ENCODE data around the gene DDA1.

DDA1 gene

DNA sequence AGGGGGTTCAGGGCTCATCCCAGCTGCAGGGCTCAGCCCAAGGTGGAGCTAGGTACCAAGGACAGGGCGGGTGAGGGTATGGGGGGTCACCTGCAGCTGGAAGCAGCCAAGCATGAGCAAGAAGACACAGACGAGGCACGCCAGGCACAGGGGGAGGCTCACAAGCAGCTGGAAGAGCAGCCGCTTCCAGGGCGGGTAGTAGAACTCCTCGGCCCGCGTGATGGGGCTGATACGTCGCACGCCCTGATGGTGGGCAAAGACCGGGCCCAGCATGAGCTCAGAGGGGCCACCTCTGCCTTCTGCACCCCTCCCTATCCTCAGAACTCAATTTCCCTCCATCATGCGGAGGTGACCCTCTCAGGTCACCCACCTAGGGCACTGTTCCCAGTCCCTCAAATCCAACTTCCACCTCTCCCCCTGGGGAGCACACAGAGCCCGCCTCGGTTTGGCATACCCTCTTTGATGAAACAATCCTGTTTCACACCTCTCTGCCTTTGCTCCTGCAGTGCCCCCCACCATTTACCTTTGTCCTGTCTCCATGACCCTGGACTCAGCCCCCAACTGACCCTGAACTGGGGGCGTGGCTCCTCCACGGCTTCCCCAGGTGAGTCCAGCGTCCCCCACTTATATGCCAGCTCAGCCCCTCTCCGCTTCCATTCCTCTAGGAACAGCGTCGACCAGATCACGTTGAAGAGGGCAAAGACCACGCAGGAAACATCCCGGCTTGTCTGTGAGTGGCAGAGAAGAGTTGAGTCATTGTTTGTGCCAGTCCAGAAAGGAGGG, 21.1 kb downstream of the DDA1 start:
- DNase-seq (ENCODE audit: low read depth): no peak

DNA sequence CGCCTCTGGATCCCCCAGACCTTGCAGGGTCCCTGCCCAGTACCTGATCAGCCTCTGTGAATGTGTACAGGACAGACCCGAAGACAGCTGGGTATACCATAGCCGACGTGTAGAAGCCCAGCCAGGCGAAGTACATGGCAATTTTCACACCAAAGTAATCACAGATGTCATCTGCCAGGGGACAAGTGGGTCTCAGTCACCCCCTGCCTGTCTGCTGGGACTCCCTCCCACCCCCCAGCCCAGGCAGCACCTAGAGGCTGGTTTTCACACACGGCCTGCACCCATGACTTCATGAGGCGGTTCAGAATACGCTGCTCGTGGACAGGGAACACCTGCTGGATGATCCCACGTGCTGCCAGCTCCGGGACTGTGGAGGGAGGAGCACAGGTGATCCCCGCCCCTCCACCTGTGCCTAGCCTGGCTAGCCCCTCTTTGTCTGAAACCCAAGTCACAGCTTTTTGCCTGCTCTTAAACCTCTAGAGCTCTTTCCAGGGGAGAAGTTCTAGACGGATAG, 21.7 kb downstream of the DDA1 start:
- DNase-seq (ENCODE audit: low read depth): no peak

DNA sequence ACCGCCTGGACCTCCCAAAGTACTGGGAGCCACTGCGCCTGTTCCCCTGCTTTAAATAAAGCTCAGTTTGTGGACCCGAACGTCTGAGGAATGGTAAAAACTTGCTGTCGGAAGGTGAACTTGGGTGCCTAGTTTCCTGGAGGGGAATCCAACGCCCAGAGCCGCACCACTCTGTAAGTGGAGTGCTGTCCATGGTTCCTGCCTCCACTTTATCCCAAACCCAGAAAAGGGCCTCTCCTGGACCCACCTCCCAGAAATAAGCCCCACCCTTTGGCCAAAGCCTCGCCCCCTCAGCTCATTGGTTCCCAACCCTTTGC, 23.0 kb downstream of the DDA1 start:
- DNase-seq (ENCODE audit: low read depth): no peak

DNA sequence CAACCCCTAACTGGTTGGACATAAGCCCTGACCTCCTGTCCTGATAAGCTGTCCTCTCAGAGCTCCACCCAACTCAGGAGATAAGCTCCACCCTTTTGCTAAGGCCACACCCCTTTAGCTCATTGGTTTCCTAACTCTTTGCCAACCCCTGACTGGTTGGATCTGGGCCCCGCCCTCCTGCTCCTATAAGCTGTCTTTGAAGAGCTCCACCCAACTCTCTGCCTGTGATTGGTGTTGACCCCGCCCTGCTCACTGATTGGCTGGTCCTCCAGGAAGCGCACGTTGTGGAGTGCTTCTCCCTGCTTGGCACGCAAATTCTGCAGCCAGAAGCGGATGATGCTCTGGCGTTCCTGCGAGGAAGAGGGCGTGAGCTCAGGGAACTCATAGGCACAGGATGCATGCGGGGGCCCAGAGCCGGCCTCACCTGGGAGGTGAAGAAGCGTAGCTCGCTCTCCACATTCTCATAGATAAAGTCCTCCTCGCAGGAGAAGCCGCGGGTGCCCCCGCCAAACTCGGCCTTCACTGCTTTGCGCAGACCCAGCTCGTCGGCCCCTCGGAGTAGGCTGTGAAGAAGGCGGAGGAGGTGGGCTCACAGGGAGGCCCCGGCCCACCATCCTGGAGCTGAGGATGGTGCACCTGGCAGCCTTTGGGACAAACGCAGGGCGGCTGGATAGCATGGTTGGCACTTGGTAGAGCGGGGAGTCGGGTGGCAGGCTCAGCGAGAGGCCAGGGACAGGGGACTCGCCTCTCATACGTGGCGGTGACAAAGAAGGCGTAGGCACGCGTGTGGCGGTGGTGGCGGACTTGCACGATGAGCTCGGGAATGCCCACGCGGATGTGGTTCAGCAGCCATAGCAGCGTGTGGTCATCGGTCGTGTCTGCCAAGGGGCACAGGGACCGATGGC, 23.6 kb downstream of the DDA1 start:
- DNase-seq (ENCODE audit: low read depth): no peak

DNA sequence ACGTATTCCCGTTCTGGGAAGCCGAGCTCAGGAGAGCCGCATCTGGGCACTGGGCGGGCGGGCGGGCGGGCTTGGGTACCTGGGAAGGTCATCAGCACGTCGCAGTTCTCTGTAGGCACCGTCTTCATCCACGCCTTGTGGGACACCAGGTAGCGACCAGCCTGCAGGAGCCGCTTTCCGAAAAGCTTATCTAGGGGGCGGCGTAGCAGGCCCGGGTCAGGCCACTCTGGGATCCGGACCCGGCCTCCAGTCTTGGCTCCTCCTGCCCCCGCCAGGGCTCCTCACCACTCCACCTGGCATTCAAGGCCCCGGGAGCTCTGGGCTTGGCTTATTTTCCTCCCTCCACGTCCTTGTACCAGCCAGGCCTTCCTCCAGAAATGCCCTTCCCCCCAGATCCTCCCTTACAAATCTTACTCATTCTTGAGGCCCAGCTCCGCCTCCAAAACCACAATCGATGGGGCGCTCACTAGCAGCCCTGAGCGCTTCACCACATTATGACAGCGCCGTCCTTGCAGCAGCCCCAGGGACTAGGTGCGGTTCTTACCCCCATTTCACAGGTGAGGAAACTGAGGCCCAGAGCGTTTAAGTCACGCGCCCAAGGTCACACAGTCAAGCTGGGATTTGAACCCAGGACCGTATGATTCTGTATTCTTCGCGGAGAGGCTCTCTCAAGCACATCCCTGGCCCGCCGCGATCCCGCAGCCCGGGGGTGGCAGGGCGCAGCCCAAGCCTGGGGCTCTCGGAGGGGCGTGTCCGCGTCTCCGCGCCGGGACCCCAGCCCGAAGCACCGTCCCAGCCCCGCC, 24.4 kb downstream of the DDA1 start:
- peak; percentile 63 for DNase-seq (ENCODE audit: low read depth)

DNA sequence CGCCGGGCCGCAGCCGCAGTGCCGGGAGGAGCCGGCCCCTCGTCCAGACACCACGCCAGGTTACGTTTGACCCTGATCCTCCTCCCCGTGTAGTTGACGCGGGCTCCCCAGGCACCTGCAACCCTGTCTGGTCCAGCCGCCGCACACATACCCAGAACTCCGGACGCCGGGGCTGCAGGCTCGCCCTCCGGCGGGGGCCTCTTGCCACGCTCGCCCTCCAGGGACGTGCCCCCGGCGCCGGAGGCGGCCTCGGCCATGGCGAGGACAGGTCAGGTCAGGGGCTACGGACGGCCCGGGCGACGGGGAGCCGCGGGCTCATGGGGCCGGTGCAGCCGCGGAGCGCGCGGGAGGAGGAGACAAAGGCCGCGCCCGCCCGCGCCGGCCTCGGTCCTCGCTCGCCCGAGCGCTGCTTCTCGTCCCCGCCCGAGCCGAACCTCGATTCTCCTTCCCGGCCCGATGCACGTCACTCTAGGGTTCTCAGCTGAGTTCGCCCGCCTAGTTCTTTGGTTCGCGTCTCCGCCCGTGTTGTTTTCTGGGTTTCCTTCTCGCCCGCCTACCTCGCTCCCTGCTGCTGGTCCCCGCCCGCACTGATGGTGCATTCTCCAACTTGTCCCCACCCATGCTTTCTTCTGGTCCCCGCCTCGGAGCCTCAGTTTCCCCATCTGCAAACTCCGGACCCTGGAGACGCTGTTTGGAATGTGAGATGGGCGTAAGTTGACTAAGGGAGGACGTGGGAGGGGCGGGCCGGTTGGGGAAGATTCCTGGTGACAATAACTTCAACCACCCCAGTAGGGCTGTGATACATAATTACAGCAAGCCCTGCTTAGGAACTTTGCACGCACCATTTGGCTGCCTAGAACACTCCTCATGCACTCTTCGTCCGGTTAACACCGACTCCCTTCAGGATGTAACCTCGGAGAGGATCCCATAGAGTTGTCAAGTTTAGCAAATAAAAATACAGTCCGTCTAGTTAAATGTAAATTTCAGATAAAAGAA, 25.3 kb downstream of the DDA1 start, which contains the start of gene ANO8:
Gene ANO8 (minus strand): TSS at position 442 of the 996 bp plus-strand sequence. CDS start 185 bp downstream, at position 257.
- peak; percentile 88 for DNase-seq (ENCODE audit: low read depth)

DNA sequence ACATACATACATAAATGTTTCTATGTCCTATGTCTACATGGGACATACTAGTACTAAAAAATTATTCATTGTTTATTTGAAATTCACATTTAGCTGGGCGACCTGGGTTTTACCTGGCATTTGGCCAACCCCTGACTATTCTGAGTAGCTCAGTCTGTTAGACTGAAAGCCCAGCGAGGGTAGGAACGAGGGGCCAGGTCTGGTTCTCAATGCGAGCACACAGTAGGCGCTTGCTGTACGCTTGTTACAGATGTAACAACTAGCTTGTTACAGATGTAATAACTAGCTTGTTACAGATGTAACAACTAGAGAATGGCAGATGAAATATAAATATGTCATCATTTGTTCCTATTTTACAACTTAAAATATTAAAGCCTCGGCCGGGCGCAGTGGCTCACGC, 26.2 kb downstream of the DDA1 start:
- DNase-seq (ENCODE audit: low read depth): no peak

DNA sequence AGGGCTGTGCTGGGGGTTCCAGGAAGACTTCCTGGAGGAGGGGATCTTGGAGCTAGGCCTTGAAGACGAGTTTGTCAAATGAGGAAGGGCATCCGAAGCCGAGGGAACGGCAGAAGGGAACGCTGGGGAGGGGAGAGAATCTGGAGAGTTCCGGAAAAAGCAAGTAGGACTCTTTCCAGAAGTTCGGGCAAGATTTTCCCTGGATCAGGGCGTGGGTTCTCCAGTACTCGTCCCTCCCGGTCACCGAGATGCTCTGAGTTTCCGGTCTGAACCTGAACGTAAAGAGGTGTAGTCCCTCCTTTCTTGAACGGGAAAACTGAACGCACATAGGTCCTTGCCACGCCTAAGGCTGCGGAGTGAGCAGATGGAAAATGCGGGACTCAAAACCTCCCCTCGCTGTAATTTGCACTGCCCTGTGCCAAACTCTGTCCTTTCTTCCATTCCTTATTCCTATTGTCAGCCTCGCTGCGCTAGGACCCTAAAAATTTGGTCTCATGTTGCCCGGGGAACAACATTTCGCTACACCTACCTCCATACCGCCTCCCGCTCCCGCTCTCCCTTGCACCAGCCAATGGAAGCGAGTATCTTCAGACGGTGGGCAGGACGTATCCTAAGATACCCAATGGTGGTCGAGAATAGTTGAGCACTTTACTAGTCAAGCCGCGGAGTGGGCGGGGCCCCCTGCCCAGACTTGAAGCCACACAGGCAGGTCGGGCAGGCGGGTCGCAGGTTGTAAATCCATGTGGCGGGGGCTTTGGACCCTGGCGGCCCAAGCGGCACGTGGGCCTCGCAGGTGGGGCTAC, 27.7 kb downstream of the DDA1 start, which contains the start of gene GTPBP3:
Gene GTPBP3 (plus strand): TSS at position 682 of the 803 bp plus-strand sequence. CDS start 59 bp downstream, at position 741.
- peak; percentile 90 for DNase-seq (ENCODE audit: low read depth)

DNA sequence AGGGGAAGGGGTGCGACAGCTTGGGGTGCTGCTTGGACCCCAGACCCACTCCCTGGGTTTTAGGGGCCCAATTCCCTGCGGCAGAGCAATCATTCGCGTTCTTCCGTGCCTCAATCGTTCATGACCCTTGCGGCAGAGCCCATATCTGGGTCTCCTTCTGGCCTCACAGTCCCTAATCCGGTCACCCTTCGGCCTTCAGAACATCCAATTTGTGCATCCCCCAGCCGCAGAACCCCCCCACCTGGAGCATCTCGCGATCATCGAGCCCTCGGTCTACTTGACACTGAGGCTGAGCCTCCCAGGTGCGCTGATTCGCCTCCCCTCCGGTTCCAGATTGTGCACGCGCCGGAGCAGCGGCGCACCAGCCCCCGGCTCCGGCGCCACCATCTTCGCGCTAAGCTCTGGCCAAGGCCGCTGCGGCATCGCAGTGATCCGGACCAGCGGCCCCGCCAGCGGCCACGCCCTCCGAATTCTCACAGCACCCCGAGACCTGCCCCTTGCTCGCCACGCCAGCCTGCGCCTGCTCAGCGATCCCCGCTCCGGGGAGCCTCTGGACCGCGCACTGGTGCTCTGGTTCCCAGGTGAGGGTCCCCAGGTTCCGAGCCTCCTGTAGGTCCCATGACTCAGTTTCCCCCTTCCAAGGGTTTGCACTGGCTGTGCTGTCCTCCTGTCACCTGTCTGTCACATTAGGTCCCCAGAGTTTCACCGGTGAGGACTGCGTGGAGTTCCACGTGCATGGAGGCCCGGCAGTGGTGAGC, 28.5 kb downstream of the DDA1 start:
- no peak for DNase-seq (ENCODE audit: low read depth)

DNA sequence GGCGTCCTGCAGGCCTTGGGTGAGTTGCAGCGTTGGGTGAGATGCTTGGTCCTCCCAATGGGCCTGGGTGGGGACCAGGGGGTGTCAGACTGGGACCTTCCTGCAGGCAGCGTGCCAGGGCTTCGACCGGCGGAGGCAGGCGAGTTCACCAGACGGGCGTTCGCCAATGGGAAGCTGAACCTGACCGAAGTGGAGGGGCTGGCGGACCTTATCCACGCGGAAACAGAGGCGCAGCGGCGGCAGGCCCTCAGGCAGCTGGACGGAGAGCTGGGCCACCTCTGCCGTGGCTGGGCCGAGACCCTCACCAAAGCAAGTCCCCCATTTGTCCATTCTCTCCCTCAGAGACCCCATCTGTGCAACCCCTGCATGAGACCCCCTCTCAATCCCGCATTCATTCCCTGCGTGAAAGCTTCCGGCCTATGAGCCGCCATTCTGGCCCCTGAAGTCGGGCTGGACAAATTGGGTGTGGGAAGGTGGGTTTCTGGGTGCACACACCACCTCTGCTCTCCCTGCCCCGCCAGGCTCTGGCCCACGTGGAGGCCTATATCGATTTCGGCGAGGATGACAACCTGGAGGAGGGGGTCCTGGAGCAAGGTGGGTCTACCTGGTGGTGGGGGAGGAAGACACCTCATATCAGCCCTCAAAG, 29.2 kb downstream of the DDA1 start:
- no peak for DNase-seq (ENCODE audit: low read depth)

DNA sequence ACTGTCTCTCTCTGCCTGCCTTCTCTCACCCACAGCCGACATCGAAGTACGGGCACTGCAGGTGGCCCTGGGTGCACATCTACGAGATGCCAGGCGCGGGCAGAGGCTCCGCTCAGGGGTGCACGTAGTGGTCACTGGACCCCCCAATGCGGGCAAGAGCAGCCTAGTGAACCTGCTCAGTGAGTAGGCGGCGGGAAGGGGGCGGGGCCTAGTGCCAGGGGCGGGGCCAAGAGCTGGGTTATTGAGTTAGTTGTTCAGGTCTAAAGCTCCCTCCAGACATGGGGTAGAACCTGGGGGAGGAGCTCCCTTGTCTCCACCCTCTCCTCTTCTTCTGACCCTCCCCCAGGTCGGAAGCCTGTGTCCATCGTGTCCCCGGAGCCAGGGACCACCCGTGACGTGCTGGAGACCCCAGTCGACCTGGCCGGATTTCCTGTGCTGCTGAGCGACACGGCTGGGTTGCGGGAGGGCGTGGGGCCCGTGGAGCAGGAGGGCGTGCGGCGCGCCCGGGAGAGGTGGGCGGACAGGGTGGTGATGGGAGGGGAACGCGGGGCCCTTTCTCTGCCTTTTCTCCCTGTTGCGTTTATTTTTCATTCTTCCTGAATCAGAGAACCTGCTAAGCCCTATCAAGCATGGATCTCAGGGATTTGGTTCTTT, 29.9 kb downstream of the DDA1 start:
- no peak for DNase-seq (ENCODE audit: low read depth)

DNA sequence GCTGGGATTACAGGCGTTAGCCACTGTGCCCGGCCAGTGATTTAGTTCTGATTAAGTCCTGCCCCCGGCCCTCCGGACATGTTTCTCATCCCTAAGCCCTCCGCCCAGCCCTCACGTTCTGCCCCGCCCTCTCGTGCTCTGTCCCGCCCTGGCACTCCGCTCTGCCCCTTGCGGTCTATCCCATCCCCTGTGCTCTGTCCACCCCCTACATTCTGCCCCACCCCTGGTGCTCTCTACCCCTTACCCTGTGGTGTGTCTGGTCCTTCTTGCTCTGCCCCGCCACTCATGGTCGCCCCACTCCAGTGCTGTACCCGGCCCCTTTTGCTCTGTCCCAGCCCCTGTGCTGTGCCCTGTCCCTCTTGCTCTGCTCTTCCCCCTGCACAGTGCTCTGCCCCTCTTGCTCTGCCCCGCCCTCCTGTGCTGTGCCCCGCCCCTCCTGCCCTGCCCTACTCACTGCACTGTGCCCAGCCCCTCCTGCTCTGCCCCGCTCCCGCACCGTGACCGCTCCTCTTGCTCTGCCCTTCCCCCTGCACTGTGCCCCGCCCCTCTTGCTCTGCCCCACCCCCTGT, 31.0 kb downstream of the DDA1 start:
- DNase-seq (ENCODE audit: low read depth): no peak

DNA sequence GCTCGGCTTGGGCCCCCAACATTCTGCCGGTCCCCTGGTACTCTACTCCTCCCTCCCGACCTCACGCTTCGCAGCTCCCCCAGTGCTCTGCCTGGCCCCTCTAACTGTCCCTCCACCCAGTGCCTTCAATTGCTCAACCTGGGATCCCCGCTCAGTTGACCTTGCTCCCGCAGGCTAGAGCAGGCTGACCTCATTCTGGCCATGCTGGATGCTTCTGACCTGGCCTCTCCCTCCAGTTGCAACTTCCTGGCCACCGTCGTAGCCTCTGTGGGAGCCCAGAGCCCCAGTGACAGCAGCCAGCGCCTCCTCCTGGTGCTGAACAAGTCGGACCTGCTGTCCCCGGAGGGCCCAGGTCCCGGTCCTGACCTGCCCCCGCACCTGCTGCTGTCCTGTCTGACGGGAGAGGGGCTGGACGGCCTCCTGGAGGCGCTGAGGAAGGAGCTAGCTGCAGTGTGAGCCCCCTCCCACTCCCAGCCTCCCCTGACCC, 31.6 kb downstream of the DDA1 start:
- DNase-seq (ENCODE audit: low read depth): no peak

DNA sequence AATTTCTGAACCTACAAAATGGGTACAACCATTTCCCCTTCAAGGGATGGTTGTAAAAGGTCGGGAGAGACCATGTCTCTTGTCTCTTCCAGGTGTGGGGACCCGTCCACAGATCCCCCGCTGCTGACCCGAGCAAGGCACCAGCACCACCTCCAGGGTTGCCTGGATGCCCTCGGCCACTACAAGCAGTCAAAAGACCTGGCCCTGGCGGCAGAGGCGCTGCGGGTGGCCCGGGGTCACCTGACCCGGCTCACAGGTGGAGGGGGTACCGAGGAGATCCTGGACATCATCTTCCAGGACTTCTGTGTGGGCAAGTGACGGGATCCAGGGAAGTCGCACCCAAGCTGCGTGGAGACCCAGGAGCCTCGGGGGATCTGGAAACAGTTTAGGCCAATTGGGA, 32.0 kb downstream of the DDA1 start:
- DNase-seq (ENCODE audit: low read depth): no peak

DNA sequence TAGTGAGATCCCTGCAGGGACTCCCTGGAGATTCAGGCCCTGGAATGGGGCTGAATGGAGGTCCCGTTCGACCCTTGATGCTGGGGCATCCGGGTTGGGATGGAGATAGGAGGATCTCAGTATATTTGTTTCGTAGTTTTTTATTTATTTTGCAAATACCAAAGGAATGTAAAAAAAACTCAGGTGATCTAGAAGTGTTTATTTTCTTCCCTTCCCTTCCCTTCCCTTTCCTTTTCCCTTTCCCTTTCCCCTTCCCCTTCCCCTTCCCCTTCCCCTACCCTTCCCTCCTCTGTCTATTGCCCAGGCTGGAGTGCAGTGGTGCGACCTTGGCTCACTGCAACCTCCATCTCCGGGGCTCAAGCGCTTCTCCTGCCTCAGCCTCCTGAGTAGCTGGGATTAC, 32.5 kb downstream of the DDA1 start:
- DNase-seq (ENCODE audit: low read depth): no peak

DNA sequence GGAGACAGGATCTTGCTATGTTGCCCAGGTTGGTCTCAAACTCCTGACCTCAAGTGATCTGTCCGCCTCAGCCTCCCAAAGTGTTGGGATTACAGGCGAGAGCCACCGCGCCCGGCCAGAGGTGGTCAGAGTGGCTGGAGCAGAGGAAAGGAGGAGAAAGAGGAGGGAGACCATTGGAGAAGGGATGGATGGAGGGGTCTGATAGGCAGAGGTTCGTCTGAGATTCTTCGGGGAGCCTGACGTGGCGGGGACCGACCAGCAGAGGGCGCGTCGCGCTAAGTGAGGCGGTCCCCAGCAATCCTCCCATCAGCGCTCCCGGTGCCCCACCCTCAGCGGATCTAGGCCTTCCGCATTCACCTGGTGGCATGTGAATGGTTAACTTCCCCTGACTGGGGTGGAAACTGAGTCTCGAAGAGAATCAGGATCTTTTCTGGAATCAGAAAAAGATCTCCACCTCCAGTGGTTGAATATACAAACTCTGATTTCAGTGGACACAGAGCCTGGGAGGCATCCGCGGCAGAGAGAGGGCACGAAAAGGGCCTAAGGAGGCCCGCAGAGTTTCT, 36.8 kb downstream of the DDA1 start:
- DNase-seq (ENCODE audit: low read depth): peak; percentile 53

DNA sequence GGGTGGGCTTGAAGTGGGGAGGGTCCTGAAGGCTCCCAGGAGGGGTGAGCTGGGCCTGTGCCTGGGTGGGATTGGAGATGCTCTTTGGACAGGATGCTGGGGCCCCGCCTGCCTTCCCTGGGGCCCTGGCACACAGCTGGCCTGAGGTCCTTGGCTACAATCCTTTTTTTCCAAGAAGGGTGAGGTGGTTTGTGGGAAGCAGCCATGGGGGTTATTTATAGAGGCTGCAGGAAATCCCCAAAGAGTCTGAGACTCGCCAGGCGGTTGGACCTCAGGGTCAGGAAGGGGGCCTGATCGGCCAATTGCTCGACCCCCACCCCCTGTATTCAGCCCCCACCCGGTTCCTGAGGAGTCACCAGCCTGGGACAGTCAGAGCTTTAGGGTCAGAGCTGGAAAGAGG, 38.0 kb downstream of the DDA1 start:
- DNase-seq (ENCODE audit: low read depth): no peak

Measured in activated T-helper 1 cell treated with Interleukin-2 at 50 U/mL for 16 hours (primary cell).